ENCODE data around the gene RPL28.

The RPL28 gene

GRCh38 chr19:55383279-55384130 is 2.2 kb upstream of the RPL28 start:
- DNase-seq, result peak; percentile 72
- peaks cover 13% of the 10 kb centered on the region for H3K36me3 Mint-ChIP-seq (ENCODE audit: low read depth)
- peaks cover 10% of the 10 kb centered on the region for H3K9me3 Mint-ChIP-seq
- peaks cover 36% of the 10 kb centered on the region for H3K4me1 Mint-ChIP-seq
- peak overlapping the region; percentile 76 for H3K4me3 Mint-ChIP-seq
- H3K27ac Mint-ChIP-seq, result no peak overlapping the region
- TF ChIP-seq CTCF (IDR thresholded peaks at IDR 0.05), result no peak
- peaks cover 20% of the 10 kb centered on the region for H3K27me3 Mint-ChIP-seq (ENCODE audit: low read depth, poor library complexity)

GRCh38 chr19:55384131-55384919 is 1.4 kb upstream of the RPL28 start, which contains the start of gene TMEM238:
TSS of gene TMEM238 (minus strand) at chr19:55384292. CDS start at chr19:55384259, 33 bp downstream.
- peak within 1 kb of the TSS; percentile 97 for H3K27ac Mint-ChIP-seq
- peaks cover 10% of the 10 kb centered on the region for H3K9me3 Mint-ChIP-seq
- peaks cover 43% of the 10 kb centered on the region for H3K4me1 Mint-ChIP-seq
- peaks cover 14% of the 10 kb centered on the region for H3K27me3 Mint-ChIP-seq (ENCODE audit: low read depth, poor library complexity)
- H3K4me3 Mint-ChIP-seq, result peak within 1 kb of the TSS; percentile 100
- TF ChIP-seq CTCF (IDR thresholded peaks at IDR 0.05), result no peak
- H3K36me3 Mint-ChIP-seq (ENCODE audit: low read depth), result peaks cover 20% of the 10 kb centered on the region
- DNase-seq, result no peak

GRCh38 chr19:55384920-55385723 is 610 bp upstream of the RPL28 start:
- peak overlapping the region; percentile 97 for H3K27ac Mint-ChIP-seq
- H3K4me3 Mint-ChIP-seq, result peak overlapping the region; percentile 100
- TF ChIP-seq CTCF (IDR thresholded peaks at IDR 0.05), result no peak
- peaks cover 26% of the 10 kb centered on the region for H3K36me3 Mint-ChIP-seq (ENCODE audit: low read depth)
- H3K27me3 Mint-ChIP-seq (ENCODE audit: low read depth, poor library complexity), result peaks cover 7% of the 10 kb centered on the region
- H3K9me3 Mint-ChIP-seq, result peaks cover 10% of the 10 kb centered on the region
- peaks cover 50% of the 10 kb centered on the region for H3K4me1 Mint-ChIP-seq
- DNase-seq, result peak; percentile 98

DNA sequence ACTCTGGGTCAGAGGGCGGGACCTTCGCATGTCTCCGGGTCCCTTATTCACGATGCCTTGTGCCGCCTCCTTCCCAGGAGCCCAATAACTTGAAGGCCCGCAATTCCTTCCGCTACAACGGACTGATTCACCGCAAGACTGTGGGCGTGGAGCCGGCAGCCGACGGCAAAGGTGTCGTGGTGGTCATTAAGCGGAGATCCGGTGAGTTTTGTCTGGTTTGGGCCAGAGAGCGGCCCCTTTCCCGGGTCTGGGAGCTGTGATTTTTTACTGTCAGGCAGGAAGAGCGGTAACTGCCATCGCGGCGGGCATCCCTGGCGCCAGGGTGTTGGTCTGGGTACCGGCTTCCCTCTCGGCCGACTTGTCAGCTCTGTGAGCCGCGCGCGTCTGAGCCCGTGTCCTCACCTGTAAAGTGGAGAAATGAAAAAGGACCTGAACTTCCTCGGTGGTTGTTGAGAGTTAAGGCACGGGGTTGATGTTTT is 800 bp downstream of the RPL28 start:
- Mint-ChIP-seq H3K27me3 (ENCODE audit: low read depth, poor library complexity) (peaks cover 7% of the 10 kb centered on the region), H3K36me3 (ENCODE audit: low read depth) (peaks cover 33% of the 10 kb centered on the region), H3K4me1 (peaks cover 60% of the 10 kb centered on the region), H3K27ac (peak overlapping the region; percentile 98), H3K4me3 (peak overlapping the region; percentile 100), H3K9me3 (peaks cover 10% of the 10 kb centered on the region)
- TF ChIP-seq CTCF (IDR thresholded peaks at IDR 0.05), result no peak
- DNase-seq, result peak; percentile 54

DNA sequence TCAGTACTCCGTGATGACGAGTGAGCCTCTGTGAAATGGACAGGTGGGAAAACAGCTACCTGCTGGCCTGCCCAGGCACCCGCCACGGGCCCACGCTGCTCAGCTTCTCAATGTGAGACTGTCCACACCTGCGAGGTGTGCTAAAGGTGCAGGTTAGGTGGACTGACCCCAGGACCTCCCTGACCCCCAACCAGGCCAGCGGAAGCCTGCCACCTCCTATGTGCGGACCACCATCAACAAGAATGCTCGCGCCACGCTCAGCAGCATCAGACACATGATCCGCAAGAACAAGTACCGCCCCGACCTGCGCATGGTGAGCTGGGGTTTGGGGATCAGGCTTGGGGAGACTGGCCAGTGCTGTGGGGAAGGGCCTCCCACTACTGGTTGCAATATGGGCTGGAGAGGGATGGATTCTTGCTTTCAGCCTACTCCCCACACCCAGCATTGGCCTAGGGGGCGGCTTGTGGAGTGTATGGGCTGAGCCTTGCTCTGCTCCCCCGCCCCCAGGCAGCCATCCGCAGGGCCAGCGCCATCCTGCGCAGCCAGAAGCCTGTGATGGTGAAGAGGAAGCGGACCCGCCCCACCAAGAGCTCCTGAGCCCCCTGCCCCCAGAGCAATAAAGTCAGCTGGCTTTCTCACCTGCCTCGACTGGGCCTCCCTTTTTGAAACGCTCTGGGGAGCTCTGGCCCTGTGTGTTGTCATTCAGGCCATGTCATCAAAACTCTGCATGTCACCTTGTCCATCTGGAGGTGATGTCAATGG is 2.2 kb downstream of the RPL28 start:
- Mint-ChIP-seq H3K4me3 (peak overlapping the region; percentile 100), H3K36me3 (ENCODE audit: low read depth) (peaks cover 35% of the 10 kb centered on the region), H3K9me3 (no peaks in the 10 kb centered on the region), H3K27me3 (ENCODE audit: low read depth, poor library complexity) (peaks cover 4% of the 10 kb centered on the region), H3K27ac (no peak overlapping the region), H3K4me1 (peaks cover 74% of the 10 kb centered on the region)
- TF ChIP-seq CTCF (IDR thresholded peaks at IDR 0.05), result no peak
- no peak for DNase-seq
